ENCODE measurements around the gene RFT1.

RFT1 gene

GRCh38 chr3:53149699-53150098 lies 19.5 kb upstream of the RFT1 start:
- no peaks in the 10 kb centered on the region for H3F3A ChIP-seq (ENCODE audit: insufficient read depth)

GRCh38 chr3:53149006-53149690 lies 18.9 kb upstream of the RFT1 start:
- Histone ChIP-seq H2AFZ (ENCODE audit: low read depth, low read length, severe bottlenecking) (no peak overlapping the region), H3K36me3 (ENCODE audit: low read length) (no peaks in the 10 kb centered on the region), H3K79me2 (ENCODE audit: insufficient read depth, low read length) (no peaks in the 10 kb centered on the region), H3K4me2 (ENCODE audit: low read depth, low read length, poor library complexity, severe bottlenecking) (no peak overlapping the region), H3K4me3 (ENCODE audit: insufficient read depth, low read length, poor library complexity, severe bottlenecking) (no peak overlapping the region), H3K9me2 (replicated peaks; ENCODE audit: insufficient read depth, low read length) (no peaks in the 10 kb centered on the region), H3K9ac (ENCODE audit: low read length) (no peak overlapping the region), H3K9me3 (ENCODE audit: insufficient read depth, low read length) (no peaks in the 10 kb centered on the region), H4K20me1 (ENCODE audit: low read depth, low read length) (no peaks in the 10 kb centered on the region), H3K27ac (ENCODE audit: low read depth, low read length) (no peak overlapping the region), H3K27me3 (ENCODE audit: low read length) (no peaks in the 10 kb centered on the region), H3F3A (ENCODE audit: insufficient read depth) (no peaks in the 10 kb centered on the region)
- TF ChIP-seq CTCF (IDR thresholded peaks at IDR 0.05; ENCODE audit: insufficient read depth, low read length, poor library complexity, severe bottlenecking), result no peak
- no peak for TF ChIP-seq EZH2phosphoT487 (conservative IDR thresholded peaks at IDR 0.05; ENCODE audit: low read length)

More at GRCh38 chr3:53149699-53150098, 19.5 kb upstream of the RFT1 start:
- no peak overlapping the region for H3K4me3 ChIP-seq (ENCODE audit: insufficient read depth, low read length, poor library complexity, severe bottlenecking)
- H2AFZ ChIP-seq (ENCODE audit: low read depth, low read length, severe bottlenecking), result no peak overlapping the region
- no peaks in the 10 kb centered on the region for H3K79me2 ChIP-seq (ENCODE audit: insufficient read depth, low read length)
- TF ChIP-seq CTCF (IDR thresholded peaks at IDR 0.05; ENCODE audit: insufficient read depth, low read length, poor library complexity, severe bottlenecking), result no peak
- TF ChIP-seq EZH2phosphoT487 (conservative IDR thresholded peaks at IDR 0.05; ENCODE audit: low read length), result no peak
- H3K36me3 ChIP-seq (ENCODE audit: low read length), result no peaks in the 10 kb centered on the region
- no peaks in the 10 kb centered on the region for H3K9me3 ChIP-seq (ENCODE audit: insufficient read depth, low read length)
- H4K20me1 ChIP-seq (ENCODE audit: low read depth, low read length), result no peaks in the 10 kb centered on the region
- no peaks in the 10 kb centered on the region for H3K27me3 ChIP-seq (ENCODE audit: low read length)
- H3K9me2 ChIP-seq (replicated peaks; ENCODE audit: insufficient read depth, low read length), result no peaks in the 10 kb centered on the region
- H3K4me2 ChIP-seq (ENCODE audit: low read depth, low read length, poor library complexity, severe bottlenecking), result no peak overlapping the region
- H3K9ac ChIP-seq (ENCODE audit: low read length), result no peak overlapping the region
- no peak overlapping the region for H3K27ac ChIP-seq (ENCODE audit: low read depth, low read length)

DNA sequence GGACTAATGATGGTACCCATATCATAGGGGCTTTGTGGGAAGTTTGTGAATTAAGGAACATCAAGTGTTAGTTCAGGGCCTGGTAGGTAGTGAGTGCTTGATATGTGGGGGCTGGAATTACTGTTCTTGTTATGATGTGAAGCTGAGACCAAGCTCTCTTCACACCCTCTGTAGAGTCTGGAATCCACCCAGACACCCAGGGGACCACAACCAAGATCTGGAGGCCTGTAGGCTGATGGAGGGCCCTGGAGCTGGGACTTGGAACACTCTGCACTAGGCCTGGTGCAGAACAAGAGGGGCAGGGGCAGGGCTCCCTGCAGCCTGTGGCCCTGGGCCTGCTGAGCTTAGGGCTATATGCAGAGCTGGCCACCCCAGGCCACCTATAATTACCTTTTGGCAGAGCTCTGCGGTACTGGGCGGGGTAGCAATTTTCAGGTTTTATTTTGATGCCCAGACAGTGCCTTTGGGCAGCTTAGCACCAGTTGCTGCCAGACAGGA lies 17.7 kb upstream of the RFT1 start:
- Histone ChIP-seq H3K27ac (ENCODE audit: low read depth, low read length) (no peak overlapping the region), H3K4me3 (ENCODE audit: insufficient read depth, low read length, poor library complexity, severe bottlenecking) (no peak overlapping the region), H3K9me3 (ENCODE audit: insufficient read depth, low read length) (no peaks in the 10 kb centered on the region), H3K27me3 (ENCODE audit: low read length) (no peaks in the 10 kb centered on the region), H2AFZ (ENCODE audit: low read depth, low read length, severe bottlenecking) (no peak overlapping the region), H3F3A (ENCODE audit: insufficient read depth) (no peaks in the 10 kb centered on the region), H3K36me3 (ENCODE audit: low read length) (no peaks in the 10 kb centered on the region), H3K9me2 (replicated peaks; ENCODE audit: insufficient read depth, low read length) (no peaks in the 10 kb centered on the region), H3K4me2 (ENCODE audit: low read depth, low read length, poor library complexity, severe bottlenecking) (no peak overlapping the region), H3K9ac (ENCODE audit: low read length) (no peak overlapping the region), H4K20me1 (ENCODE audit: low read depth, low read length) (no peaks in the 10 kb centered on the region), H3K79me2 (ENCODE audit: insufficient read depth, low read length) (no peaks in the 10 kb centered on the region)
- TF ChIP-seq EZH2phosphoT487 (conservative IDR thresholded peaks at IDR 0.05; ENCODE audit: low read length) (no peak), CTCF (IDR thresholded peaks at IDR 0.05; ENCODE audit: insufficient read depth, low read length, poor library complexity, severe bottlenecking) (no peak)
